SK-N-SH (cell line): ENCODE results near the gene DHRSX. TPM values are rescaled to one million over a fixed set of nuclear protein-coding genes. Genes with fewer than 3 reads are reported as not detected.

Experiments
- CTCF ChIA-PET: fragments of 300-600, 350-600 bp; formaldehyde crosslinking; extraction: SDS; loops from one replicate; lab custom pipeline; 2021; lab: Yijun Ruan, JAX
- POLR2A ChIA-PET: fragments of 350-600 bp; sonication (Branson Sonifier 250); formaldehyde crosslinking; extraction: SDS; loops from one replicate; lab custom pipeline; 2020; ENCODE audit warnings: antibody characterized with exemption, inconsistent platforms; lab: Yijun Ruan, JAX
- DNase-seq: peaks from one replicate; pipeline ENCODE4 v3.0.0; 2012
- H2AFZ ChIP-seq: fragments of 200-600 bp; sonication (generic); 2 replicates; pipeline ENCODE4 v1.8.1; 2016; ENCODE audit warnings: antibody characterized with exemption, mild to moderate bottlenecking, low read depth
- H3F3A ChIP-seq: fragments of 200-600 bp; sonication (generic); replicated peaks from 2 replicates; pipeline ENCODE3; 2016; ENCODE audit warnings: antibody characterized with exemption, mild to moderate bottlenecking; ENCODE audit not compliant: insufficient read depth
- H3K27ac ChIP-seq, 2 experiments: fragments of 200-500 bp in 1 of 2; fragments of 200-600 bp in 1 of 2; sonication (Bioruptor generic) in 1 of 2; sonication (generic), shearing (Covaris generic) in 1 of 2; 2 replicates each; pipeline versions ENCODE4 v1.5.1 to v1.6.1; 2014 to 2016; ENCODE audit warnings: low read depth in 2 of 2, inconsistent platforms in 1 of 2, low read length in 1 of 2, mild to moderate bottlenecking in 1 of 2, mixed read lengths in 1 of 2
- H3K27me3 ChIP-seq: fragments of 200-600 bp; sonication (generic), shearing (Covaris generic); 2 replicates; pipeline ENCODE4 v1.6.1; 2016; ENCODE audit warnings: mixed run types; ENCODE audit not compliant: insufficient read depth
- H3K36me3 ChIP-seq, 2 experiments: fragments of 200-500 bp in 1 of 2; fragments of 200-600 bp in 1 of 2; sonication (Bioruptor generic) in 1 of 2; sonication (generic) in 1 of 2; replicated peaks in 1 of 2; 2 replicates each; pipeline versions ENCODE3 to v1.5.1; 2014 to 2016; ENCODE audit warnings: low read length in 1 of 2, mild to moderate bottlenecking in 1 of 2; ENCODE audit not compliant: insufficient read depth in 2 of 2, control insufficient read depth in 1 of 2
- H3K4me1 ChIP-seq, 2 experiments: fragments of 200-500 bp in 1 of 2; fragments of 200-600 bp in 1 of 2; sonication (Bioruptor generic) in 1 of 2; sonication (generic), shearing (Covaris generic) in 1 of 2; 2 replicates each; pipeline versions ENCODE4 v1.5.1 to v1.6.1; 2014 to 2016; ENCODE audit warnings: low read depth in 1 of 2, low read length in 1 of 2, mixed run types in 1 of 2; ENCODE audit not compliant: insufficient read depth in 2 of 2, control insufficient read depth in 1 of 2
- H3K4me2 ChIP-seq: fragments of 200-600 bp; sonication (generic), shearing (Covaris generic); 2 replicates; pipeline ENCODE4 v1.6.1; 2017; ENCODE audit warnings: mixed run types
- H3K4me3 ChIP-seq, 2 experiments: fragments of 200-500 bp in 1 of 2; fragments of 200-600 bp in 1 of 2; sonication (Bioruptor generic) in 1 of 2; sonication (generic), shearing (Covaris generic) in 1 of 2; 2 replicates each; pipeline versions ENCODE4 v1.5.1 to v1.8.1; 2014 to 2016; ENCODE audit warnings: low read depth in 2 of 2, inconsistent platforms in 1 of 2, low read length in 1 of 2, mild to moderate bottlenecking in 1 of 2, mixed read lengths in 1 of 2, moderate library complexity in 1 of 2
- H3K79me2 ChIP-seq: fragments of 200-600 bp; sonication (generic); 2 replicates; pipeline ENCODE4 v1.8.1; 2017; ENCODE audit warnings: mild to moderate bottlenecking; ENCODE audit not compliant: insufficient read depth
- H3K9ac ChIP-seq: fragments of 200-600 bp; sonication (generic); 2 replicates; pipeline ENCODE4 v1.6.1; 2017; ENCODE audit warnings: mixed run types
- H3K9me2 ChIP-seq: fragments of 200-600 bp; sonication (generic); 2 replicates; pipeline ENCODE4 v1.6.1; 2017; ENCODE audit warnings: mixed run types
- H3K9me3 ChIP-seq: fragments of 200-600 bp; sonication (generic); 2 replicates; pipeline ENCODE4 v1.6.1; 2017; ENCODE audit warnings: mixed run types, mild to moderate bottlenecking, moderate library complexity
- H4K20me1 ChIP-seq: fragments of 200-600 bp; sonication (generic); 2 replicates; pipeline ENCODE4 v1.6.1; 2017; ENCODE audit warnings: mild to moderate bottlenecking, mixed run types; ENCODE audit not compliant: insufficient read depth
- CHD2 ChIP-seq: fragments of 150-350 bp; IDR thresholded peaks from 2 replicates; pipeline ENCODE4 v1.6.1; 2018; ENCODE audit warnings: low read length; ENCODE audit not compliant: partially characterized antibody
- ELF1 ChIP-seq: IDR thresholded peaks from 2 replicates; pipeline ENCODE4 v1.4.0; 2012
- FOXJ3 ChIP-seq: sonication (generic); formaldehyde crosslinking; IDR thresholded peaks from 2 replicates; pipeline ENCODE4 v1.5.1; 2020; ENCODE audit warnings: mild to moderate bottlenecking, missing genetic modification reagents
- GABPA ChIP-seq: IDR thresholded peaks from 2 replicates; pipeline ENCODE4 v1.4.0; 2012; ENCODE audit warnings: low read depth, mild to moderate bottlenecking
- MAX ChIP-seq: IDR thresholded peaks from 2 replicates; pipeline ENCODE4 v1.4.0; 2012; ENCODE audit warnings: low read depth
- MXI1 ChIP-seq: IDR thresholded peaks from 2 replicates; pipeline ENCODE4 v1.6.1; 2012; ENCODE audit warnings: mild to moderate bottlenecking, low read depth, low read length, improper control_type of control experiment
- NFIC ChIP-seq: IDR thresholded peaks from 2 replicates; pipeline ENCODE4 v1.4.0; 2012; ENCODE audit warnings: borderline replicate concordance
- NRF1 ChIP-seq: IDR thresholded peaks from 2 replicates; pipeline ENCODE4 v1.6.1; 2012; ENCODE audit warnings: low read depth, mild to moderate bottlenecking, low read length
- PBX3 ChIP-seq: IDR thresholded peaks from 2 replicates; pipeline ENCODE4; 2012
- RAD21 ChIP-seq: IDR thresholded peaks from 2 replicates; pipeline ENCODE4 v1.6.1; 2012; ENCODE audit warnings: mild to moderate bottlenecking, low read length
- RFX5 ChIP-seq: IDR thresholded peaks from 2 replicates; pipeline ENCODE4 v1.6.1; 2012; ENCODE audit warnings: mild to moderate bottlenecking, improper control_type of control experiment, low read length
- TCF12 ChIP-seq: IDR thresholded peaks from 2 replicates; pipeline ENCODE4 v1.4.0; 2012
- TEAD4 ChIP-seq: IDR thresholded peaks from 2 replicates; pipeline ENCODE4 v1.4.0; 2012; ENCODE audit warnings: mild to moderate bottlenecking, borderline replicate concordance; ENCODE audit not compliant: insufficient read depth
- USF1 ChIP-seq: IDR thresholded peaks from 2 replicates; pipeline ENCODE4 v1.4.0; 2012; ENCODE audit warnings: low read depth, borderline replicate concordance
- USF2 ChIP-seq: fragments of 150-350 bp; IDR thresholded peaks from 2 replicates; pipeline ENCODE4 v1.6.1; 2017; ENCODE audit warnings: antibody characterized with exemption, low read length, low read depth, borderline replicate concordance
- YY1 ChIP-seq: IDR thresholded peaks from 2 replicates; pipeline ENCODE4 v1.4.0; 2012; ENCODE audit warnings: low read depth, mild to moderate bottlenecking
- ZBTB33 ChIP-seq: IDR thresholded peaks from 2 replicates; pipeline ENCODE4 v1.4.0; 2012; ENCODE audit warnings: low read depth, borderline replicate concordance
- WGBS: methylation state at CpG from one replicate; pipeline ENCODE4 v1.1.6; 2017; ENCODE audit warnings: low lambda C conversion rate; 5-methylcytosine and 5-hydroxymethylcytosine counted together
- polyA plus RNA-seq, 3 experiments: library from polyadenylated mRNA; depleted of rRNA; stranded (reverse); fragments of >200 nt; gene quantifications; 2 replicates each; pipeline ENCODE4 v1.2.3, GENCODE V29; 2012

Gene DHRSX
- polyA plus RNA-seq, 1 of the 3 experiments (the other 2 are of a cell fraction): 34.3 TPM

GRCh38 chrX:2526390-2526789, 25.6 kb upstream of the DHRSX start:
- H3K27me3 ChIP-seq: peaks cover 27% of the 10 kb centered on the region
- no peak overlapping the region for H3K4me2 ChIP-seq
- no peak overlapping the region for H2AFZ ChIP-seq
- no peaks in the 10 kb centered on the region for H3K36me3 ChIP-seq
- ChIA-PET POLR2A (no interaction called here), CTCF (no interaction called here)
- no peak for DNase-seq
- H4K20me1 ChIP-seq: no peaks in the 10 kb centered on the region
- TF ChIP-seq RAD21 (no peak), NRF1 (no peak), PBX3 (no peak), TCF12 (no peak)
- H3K9me3 ChIP-seq: no peaks in the 10 kb centered on the region
- WGBS: 21% methylated on average over 10 of the region's 10 CpGs
- H3K9ac ChIP-seq: no peak overlapping the region
- no peaks in the 10 kb centered on the region for H3K79me2 ChIP-seq
- no peak overlapping the region for H3K4me3 ChIP-seq
- no peak overlapping the region for H3K27ac ChIP-seq
- H3K9me2 ChIP-seq: no peaks in the 10 kb centered on the region
- H3F3A ChIP-seq: no peaks in the 10 kb centered on the region
- H3K4me1 ChIP-seq: no peaks in the 10 kb centered on the region

- no peak for DNase-seq
- H3K4me2 ChIP-seq: no peak overlapping the region
- WGBS: 25% methylated on average over 6 of the region's 6 CpGs
- H3K9ac ChIP-seq: no peak overlapping the region
- POLR2A ChIA-PET: no interaction called here
- no peaks in the 10 kb centered on the region for H4K20me1 ChIP-seq
- H3K4me1 ChIP-seq: no peaks in the 10 kb centered on the region
- H3K36me3 ChIP-seq: no peaks in the 10 kb centered on the region
- no peak overlapping the region for H3K27ac ChIP-seq
- CTCF ChIA-PET: no interaction called here
- no peaks in the 10 kb centered on the region for H3F3A ChIP-seq
- H3K9me2 ChIP-seq: no peaks in the 10 kb centered on the region
- no peak overlapping the region for H3K4me3 ChIP-seq
- H3K9me3 ChIP-seq: no peaks in the 10 kb centered on the region
- no peaks in the 10 kb centered on the region for H3K79me2 ChIP-seq
- peaks cover 28% of the 10 kb centered on the region for H3K27me3 ChIP-seq
- TF ChIP-seq NRF1 (no peak), FOXJ3 (CRISPR knock-in tag) (no peak), CHD2 (no peak), MXI1 (no peak), YY1 (no peak), GABPA (no peak), USF2 (no peak)
- no peak overlapping the region for H2AFZ ChIP-seq
Measured at GRCh38 chrX:2523911-2524310, 23.1 kb upstream of the DHRSX start.

- WGBS: 49% methylated on average over 6 of the region's 6 CpGs
- no peak overlapping the region for H3K4me3 ChIP-seq
- H2AFZ ChIP-seq: no peak overlapping the region
- no peaks in the 10 kb centered on the region for H3K9me2 ChIP-seq
- no peaks in the 10 kb centered on the region for H3K79me2 ChIP-seq
- ChIA-PET POLR2A (no interaction called here), CTCF (no interaction called here)
- no peaks in the 10 kb centered on the region for H3F3A ChIP-seq
- H3K27me3 ChIP-seq: peaks cover 21% of the 10 kb centered on the region
- no peak for DNase-seq
- no peak overlapping the region for H3K9ac ChIP-seq
- H3K4me2 ChIP-seq: no peak overlapping the region
- H3K27ac ChIP-seq: no peak overlapping the region
- no peaks in the 10 kb centered on the region for H3K36me3 ChIP-seq
- H3K9me3 ChIP-seq: no peaks in the 10 kb centered on the region
- H3K4me1 ChIP-seq: no peaks in the 10 kb centered on the region
- H4K20me1 ChIP-seq: no peaks in the 10 kb centered on the region
- TF ChIP-seq TEAD4 (no peak), RFX5 (no peak), NFIC (no peak), USF1 (no peak), CHD2 (no peak), ELF1 (no peak), ZBTB33 (no peak), MAX (no peak)
Measured at GRCh38 chrX:2521927-2522386, 21.2 kb upstream of the DHRSX start.
